Fibroblast of skin of left quadriceps (primary cell): ENCODE measurements around the gene GAS2L3.
"Not testable (repeated sequence)": the region's sequence is repeated elsewhere in the genome, so short reads cannot be mapped to it uniquely, and the experiment has no call there.

Experiments used
- DNase-seq, 2 experiments: peaks; one replicate each; pipeline ENCODE4 v3.0.0-alpha.2; 2013; ENCODE audit warnings: low read depth in 2 of 2

Gene GAS2L3

DNA sequence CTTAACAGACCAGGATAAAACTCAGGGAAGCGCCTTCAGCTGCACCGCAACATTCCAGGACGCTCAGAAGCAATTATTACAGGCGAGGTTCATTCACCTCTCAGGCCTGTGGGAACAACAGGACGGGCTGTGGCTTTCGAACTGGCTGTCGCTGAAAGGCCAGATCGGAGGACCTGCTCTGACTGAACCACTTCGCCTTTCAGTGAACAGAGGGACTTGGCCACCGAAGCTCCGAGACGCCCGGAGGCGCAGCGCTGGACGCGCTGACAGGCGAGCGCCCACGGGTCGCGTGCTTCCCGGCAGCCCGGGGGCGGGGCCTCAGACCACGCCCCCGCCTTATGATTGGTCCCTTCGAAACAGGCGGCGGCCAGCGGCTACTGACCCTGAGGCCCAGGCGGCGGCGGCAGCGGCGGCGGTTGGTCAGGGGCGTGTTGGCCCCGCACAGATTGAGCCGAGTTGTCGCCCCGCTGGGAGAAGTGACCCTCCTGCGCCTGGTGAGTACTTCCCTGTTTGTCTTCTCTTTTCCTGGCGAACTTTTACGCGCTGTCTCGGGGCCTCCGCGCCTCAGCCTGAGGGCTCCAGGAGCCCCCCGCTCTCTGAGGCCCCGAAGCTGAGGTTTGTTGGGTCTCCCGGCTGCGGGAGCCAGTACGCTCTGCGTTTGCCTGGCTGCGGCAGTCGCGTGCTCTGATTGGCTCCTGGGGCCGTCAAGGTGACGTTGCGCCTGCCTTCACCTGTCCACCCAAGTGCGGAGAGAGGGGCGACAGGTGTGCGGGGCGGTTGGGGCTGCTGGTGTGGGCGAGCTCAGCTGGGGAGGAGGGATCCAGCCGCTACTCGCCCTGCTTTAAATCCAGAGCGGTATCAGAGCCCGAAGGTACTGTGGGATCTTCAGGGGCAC is at the start of gene GAS2L3:
Gene GAS2L3, plus strand, starts transcription at position 393 of the 895 bp plus-strand sequence. CDS start 21,221 bp downstream, outside the sequence.
- DNase-seq, result peak; percentile 38 to 44

DNA sequence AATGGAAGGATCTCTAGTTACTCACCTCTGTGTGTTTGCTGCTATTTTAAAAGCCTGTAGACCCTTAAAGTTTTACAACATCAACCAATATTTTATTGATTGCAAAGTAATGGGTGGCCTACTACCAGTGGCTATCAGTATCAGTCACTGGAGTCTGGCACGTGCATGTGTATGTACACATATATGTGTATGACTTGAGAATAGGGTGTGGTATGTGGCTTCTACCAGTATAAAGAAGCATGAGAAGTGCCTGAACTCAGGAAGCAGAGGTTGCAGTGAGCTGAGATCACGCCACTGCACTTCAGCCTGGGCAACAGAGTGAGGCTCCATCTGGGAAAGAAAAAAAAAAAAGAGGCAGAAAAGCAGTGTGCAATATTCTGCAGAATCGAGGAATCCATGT is 45.5 kb upstream of the GAS2L3 start:
- no peak for DNase-seq

DNA sequence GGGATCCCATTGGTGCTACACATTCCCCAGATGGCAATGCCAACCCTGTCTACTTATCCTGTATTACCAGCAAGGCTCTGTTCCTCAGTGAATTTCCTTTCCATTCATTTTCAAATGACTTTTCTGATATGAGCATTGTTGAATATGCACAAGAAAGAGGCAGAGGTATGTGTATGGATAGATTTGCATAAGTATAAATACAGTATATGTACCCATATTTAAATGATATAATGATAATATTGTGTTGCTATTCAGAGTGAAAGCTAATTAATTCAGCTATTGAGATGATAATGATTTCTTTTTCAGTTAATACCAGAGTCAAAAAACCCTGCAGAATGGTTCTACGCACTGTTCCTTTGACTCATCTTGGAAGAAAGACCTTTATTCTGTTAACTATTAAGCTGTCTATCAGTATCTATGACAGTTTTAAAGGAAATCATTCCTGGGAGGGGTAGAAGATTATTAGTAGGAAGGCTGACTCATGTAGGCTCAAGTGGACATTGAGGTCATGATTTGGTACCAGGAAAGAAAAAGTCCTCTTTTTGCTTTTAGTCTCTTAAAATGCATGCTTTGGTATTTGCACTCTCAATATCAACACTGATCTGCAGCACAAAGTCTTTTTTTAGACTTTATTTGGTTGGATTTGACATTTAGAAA is 44.9 kb upstream of the GAS2L3 start:
- DNase-seq, result no peak

DNA sequence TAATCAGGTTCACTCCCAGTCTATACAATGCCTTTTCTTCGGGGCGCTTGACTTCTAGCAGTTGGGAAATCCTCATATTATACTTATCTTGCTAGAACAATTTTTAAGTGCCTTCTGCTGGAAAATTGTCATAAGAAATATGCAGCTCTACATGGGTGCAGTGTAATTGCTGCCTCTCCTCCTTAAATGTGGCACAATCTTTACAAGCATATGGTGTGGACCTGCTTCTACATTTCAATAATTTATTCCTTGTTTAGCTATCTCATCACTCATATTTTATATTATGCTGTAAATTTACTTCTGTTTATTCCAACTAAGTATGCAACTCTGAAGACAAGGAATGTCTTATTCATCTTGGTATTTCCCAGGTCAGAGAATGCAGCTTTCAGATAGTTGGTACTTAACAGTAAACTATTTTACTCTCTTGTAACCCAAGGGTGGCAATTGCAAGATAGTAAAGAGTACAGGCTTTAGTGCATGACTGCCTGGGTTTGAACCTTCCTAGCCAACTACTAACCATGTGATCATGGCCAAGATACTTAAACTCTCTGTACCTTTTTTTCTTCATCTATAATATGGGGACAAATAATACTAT is 43.6 kb upstream of the GAS2L3 start:
- no peak for DNase-seq

DNA sequence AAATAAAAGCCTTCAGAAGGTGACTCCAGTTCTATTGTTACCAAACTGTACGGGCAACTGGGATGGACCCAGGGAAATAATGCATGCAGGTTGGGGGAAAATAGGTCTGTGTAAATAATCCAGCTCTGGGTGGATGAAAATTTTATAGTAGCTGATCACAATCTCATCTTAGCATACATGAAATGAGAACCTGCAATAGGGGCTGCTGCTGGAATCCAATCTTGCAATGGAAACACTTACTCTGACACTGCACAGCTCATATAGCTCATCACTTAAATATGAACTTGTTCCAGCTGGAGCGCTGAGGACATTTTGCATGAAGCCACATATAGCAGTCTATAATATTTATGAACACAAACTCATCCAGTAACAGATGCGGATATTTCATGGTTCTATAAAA is 40.1 kb upstream of the GAS2L3 start:
- no peak for DNase-seq

GRCh38 chr12:100534625-100535227 is 38.8 kb upstream of the GAS2L3 start:
- DNase-seq, result no peak

DNA sequence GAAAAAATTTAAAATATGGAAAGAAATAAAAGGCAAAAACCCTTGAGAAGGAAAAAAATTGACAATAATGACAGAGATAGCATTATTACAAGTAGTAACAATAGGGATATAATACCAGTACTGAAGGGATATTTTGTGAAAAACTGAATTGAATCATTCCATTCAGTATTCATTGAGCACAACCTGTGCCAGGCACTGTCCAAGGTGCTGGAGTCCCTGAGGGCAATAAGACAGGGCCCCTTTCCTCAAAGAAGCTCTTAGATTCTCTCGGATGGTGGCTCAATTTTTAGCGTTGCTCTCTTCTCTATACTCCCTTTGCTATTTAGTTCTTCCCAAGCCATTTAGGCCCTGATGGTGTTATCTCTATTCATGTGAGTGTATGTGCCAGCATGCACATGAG is 34.3 kb upstream of the GAS2L3 start:
- DNase-seq, result no peak

DNA sequence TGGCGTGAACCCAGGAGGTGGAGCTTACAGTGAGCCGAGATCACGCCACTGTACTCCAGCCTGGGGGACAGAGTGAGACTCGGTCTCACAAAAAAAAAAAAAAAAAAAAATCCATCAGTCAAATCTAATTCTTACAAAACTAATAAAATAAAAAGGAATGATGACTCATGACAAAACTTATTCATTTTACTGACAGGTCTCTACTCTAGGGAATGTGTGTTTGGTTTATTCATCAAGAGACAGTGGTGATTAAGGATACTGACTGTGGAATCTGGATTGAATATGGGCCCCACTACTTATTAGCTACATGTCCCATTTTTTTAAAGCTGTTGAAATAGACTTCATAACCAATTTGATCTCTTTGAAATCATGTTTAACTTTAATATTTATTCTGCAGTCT is 29.3 kb upstream of the GAS2L3 start:
- no peak for DNase-seq

- DNase-seq, result no peak
Measured at GRCh38 chr12:100545092-100545491, 28.4 kb upstream of the GAS2L3 start.

- no peak for DNase-seq
Measured at GRCh38 chr12:100553936-100554335, 19.5 kb upstream of the GAS2L3 start.

DNA sequence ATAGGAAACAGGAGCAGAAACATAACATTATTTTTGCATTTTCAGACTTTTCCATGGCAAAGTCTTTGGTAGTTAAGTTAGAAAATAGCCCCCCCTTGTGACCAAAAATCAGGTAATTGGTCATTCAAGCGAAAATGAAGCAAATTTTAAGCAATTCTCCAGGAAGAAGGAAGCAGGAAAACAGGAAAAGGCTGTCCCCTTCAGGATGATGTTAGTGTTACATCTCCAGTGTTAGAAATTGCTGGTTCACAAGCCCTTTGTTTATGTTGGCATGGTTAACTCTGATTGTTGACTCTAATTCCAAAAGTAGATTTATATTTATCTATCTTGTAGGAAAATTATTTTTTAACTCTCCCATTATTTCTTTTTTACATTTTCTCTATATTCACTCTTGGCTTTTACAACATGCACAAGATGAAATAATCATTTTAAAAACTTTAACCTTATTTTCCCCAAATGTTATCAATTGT is 18.8 kb upstream of the GAS2L3 start:
- peak; percentile 67 to 71 for DNase-seq

DNA sequence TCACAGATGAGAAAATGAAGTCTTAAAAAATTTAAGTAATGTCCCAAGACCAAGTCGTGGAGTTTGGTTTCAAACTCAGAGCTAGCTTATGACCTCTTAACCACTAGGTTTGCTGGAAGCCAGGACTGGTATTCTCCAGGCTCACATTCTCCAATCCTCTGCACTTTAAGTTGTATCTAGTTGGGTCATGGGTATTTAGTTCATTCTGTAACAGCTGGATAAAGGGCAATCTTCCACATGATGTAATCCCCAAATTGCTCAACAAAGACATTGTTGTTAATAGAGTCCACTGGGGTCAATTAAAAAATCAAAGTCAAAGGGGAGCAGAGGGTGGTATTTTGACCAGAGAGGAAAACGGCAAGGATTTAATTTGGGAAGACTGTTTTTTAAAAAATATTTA is 17.8 kb upstream of the GAS2L3 start:
- no peak for DNase-seq

- DNase-seq, result no peak
Measured at GRCh38 chr12:100557357-100557756, 16.1 kb upstream of the GAS2L3 start.

DNA sequence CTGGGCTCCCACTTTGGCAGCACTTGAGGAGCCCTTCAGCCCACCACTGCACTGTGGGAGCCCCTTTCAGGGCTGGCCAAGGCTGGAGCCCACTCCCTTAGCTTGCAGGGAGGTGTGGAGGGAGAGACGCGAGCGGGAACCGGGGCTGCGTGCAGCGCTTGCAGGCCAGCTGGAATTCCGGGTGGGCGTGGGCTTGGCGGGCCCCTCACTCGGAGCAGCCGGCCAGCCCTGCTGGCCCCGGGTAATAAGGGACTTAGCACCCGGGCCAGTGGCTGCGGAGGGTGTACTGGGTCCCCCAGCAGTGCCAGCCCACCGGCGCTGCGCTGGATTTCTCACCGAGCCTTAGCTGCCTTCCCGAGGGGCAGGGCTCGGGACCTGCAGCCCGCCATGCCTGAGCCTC is 14.2 kb upstream of the GAS2L3 start:
- DNase-seq, result not testable (repeated sequence)

- DNase-seq, result no peak
Measured at GRCh38 chr12:100564090-100564489, 9.4 kb upstream of the GAS2L3 start.

GRCh38 chr12:100564905-100565467 is 8.5 kb upstream of the GAS2L3 start:
- DNase-seq, result no peak

DNA sequence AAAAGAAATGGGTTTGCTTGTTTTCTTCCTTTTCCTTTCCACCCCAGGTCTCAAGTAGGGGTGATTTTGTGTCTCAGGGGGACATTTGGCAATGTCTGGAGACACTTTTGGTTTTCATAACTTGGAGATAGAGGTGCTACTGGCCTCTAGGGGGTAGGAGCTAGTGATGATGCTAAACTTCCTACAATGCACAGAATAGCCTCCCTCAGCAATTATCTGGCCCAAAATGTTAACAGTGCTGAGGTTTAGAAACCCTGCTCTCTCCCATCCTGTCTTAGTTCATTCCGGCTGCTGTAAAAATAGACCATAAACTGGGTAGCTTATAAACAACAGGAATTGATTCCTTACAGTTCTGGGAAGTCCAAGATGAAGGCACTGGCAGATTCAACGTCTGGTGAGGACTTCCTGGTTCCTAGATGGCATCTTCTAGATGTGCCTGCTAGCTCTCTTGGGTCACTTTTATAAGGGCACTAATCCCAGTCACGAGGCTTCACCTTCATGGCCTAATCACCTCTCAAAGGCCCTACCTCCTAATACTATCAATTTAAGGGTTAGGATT is 7.4 kb upstream of the GAS2L3 start:
- DNase-seq, result no peak

DNA sequence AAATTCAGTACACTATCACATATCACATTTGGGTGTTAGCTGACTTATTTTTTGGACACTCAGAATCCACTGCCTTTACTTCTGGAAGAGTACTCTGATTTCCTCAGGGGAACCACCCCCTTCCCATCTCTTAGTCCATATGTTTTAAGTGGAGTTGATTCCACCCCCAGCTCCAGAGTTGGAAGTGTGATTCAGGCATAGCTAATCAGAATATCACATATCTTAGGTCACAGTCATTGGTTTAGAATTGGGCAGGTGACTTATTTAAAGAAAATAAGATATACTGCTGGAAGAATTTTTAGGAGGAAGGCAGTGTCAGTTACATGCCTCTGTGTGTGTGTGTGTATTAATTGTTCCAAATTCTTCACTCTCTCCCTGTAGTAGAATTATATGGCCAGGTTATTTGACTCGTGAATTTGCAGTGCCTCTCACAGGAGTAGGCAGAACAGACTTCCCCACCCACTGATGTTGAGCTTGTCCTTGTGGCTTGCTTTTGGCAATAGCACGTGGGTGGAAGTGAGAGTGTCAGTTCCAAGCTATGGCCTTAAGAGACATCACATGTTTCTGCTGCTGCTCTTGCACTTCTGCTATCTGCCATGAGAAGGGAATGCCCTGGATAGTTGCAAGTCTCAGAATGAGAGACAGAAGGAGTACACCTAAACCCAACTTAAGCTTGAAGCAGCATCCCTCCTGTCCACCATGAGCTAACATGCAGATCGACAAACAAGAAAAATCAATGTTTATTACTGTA is 6.4 kb upstream of the GAS2L3 start:
- no peak for DNase-seq

DNA sequence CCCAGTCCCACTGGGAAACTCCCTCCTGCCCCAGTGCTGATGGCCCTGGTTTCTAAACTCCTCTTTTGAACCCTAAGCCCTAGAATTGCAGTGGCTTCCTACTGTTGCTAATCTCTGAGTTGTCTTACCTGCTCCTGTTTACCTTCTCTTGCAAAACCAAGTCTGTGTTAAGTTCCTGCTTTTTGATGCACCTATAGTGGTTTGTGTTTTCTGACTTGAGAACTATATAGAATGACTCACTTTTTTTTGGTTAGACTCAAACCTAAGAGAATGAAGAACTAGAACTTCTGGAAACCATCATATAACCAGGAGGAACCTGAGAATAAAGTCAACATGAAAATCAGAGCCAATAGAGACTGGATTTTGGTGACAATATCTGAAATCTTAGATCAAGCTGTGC is 5.5 kb upstream of the GAS2L3 start:
- DNase-seq, result no peak

DNA sequence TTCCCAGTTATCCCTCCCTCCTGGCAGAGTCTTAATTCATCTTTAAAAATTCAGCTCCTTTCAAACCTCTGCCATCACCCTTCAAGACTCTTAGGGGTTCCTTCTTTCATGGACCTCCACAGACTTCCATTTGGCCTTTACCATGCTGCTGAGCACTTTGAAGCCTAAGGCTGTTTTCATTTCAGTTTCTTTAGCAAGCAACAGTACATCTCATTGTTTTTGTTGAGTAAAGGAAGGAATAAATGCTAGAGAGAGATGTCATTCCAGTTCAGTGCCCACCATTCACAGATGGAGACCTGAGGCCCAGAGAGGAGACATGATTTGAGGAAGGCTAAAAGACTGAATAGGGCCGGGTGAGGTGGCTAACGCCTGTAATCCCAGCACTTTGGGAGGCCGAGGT is 1.3 kb upstream of the GAS2L3 start:
- no peak for DNase-seq
